Suprapubic skin (tissue), 3 donors: ENCODE measurements around the gene EDC4.

ENCODE experiments used
- CTCF ChIP-seq, 2 donors: fragments of 200-600 bp in 1 of 2; fragments of 450-650 bp in 1 of 2; sonication (generic) in 1 of 2; IDR thresholded peaks; one replicate each; pipeline ENCODE4 v1.5.1; 2016 to 2019; ENCODE audit warnings: antibody characterized with exemption in 2 of 2, mild to moderate bottlenecking in 1 of 2, moderate library complexity in 1 of 2
- POLR2A ChIP-seq, 2 donors: fragments of 450-650 bp; IDR thresholded peaks; one replicate each; pipeline ENCODE4 v1.6.1; 2017; ENCODE audit warnings: antibody characterized with exemption in 2 of 2, mild to moderate bottlenecking in 2 of 2, moderate library complexity in 2 of 2

- no peak for TF ChIP-seq CTCF (IDR thresholded peaks at IDR 0.05)
- TF ChIP-seq POLR2A (IDR thresholded peaks at IDR 0.05): no peak
These were observed 12.7 kb downstream of the EDC4 start for GRCh38 chr16:67885545-67885944.
